ENCODE data around the gene NPIPA8.
"Not testable (repeated sequence)": the region's sequence is repeated elsewhere in the genome, so short reads cannot be mapped to it uniquely, and the experiment has no call there.

DNA sequence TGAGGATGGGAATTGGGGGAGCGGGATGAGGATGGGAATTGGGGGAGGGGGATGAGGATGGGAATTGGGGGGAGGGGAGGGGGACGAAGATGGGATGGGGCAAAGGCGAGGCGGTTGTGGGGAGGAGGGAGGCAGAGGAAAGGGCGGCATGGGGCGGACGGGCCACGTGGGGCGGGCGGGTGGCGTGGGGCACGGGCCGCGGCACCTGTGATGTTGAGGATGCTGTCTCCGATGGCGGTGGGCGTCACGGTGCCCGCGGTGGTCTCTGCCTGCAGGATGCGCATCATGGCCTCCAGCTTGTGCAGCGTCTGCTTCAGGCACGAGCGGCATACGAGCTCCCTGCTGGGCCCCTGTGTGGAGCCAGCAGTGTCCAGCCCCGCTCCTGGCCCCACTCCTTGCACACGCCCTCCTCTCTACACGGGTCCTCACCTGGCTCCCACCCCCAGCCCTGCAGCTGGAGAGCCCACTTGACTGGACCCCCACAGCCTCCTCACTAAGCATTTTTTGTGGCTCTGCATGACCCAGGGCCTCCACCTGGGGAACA, 5.0 kb upstream of the NPIPA8 start:
- TF ChIP-seq, protein P1, sequence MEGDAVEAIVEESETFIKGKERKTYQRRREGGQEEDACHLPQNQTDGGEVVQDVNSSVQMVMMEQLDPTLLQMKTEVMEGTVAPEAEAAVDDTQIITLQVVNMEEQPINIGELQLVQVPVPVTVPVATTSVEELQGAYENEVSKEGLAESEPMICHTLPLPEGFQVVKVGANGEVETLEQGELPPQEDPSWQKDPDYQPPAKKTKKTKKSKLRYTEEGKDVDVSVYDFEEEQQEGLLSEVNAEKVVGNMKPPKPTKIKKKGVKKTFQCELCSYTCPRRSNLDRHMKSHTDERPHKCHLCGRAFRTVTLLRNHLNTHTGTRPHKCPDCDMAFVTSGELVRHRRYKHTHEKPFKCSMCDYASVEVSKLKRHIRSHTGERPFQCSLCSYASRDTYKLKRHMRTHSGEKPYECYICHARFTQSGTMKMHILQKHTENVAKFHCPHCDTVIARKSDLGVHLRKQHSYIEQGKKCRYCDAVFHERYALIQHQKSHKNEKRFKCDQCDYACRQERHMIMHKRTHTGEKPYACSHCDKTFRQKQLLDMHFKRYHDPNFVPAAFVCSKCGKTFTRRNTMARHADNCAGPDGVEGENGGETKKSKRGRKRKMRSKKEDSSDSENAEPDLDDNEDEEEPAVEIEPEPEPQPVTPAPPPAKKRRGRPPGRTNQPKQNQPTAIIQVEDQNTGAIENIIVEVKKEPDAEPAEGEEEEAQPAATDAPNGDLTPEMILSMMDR (IDR thresholded peaks at IDR 0.05), result not testable (repeated sequence)
- not testable (repeated sequence) for TF ChIP-seq POLR2A (IDR thresholded peaks at IDR 0.05)

Measured in adrenal gland (tissue), 5 donors.